CD4-positive, alpha-beta T cell treated with Interleukin-17A for 4 hours (primary cell): ENCODE results near the gene C2orf92.
"Not testable (repeated sequence)": the region's sequence is repeated elsewhere in the genome, so short reads cannot be mapped to it uniquely, and the experiment has no call there.

Experiments
- DNase-seq: peaks from one replicate; pipeline ENCODE4 v3.0.0-alpha.2; 2020; ENCODE audit warnings: mixed read lengths

C2orf92 gene

GRCh38 chr2:97695744-97696143 lies 26.2 kb downstream of the C2orf92 start:
- DNase-seq = no peak

DNA sequence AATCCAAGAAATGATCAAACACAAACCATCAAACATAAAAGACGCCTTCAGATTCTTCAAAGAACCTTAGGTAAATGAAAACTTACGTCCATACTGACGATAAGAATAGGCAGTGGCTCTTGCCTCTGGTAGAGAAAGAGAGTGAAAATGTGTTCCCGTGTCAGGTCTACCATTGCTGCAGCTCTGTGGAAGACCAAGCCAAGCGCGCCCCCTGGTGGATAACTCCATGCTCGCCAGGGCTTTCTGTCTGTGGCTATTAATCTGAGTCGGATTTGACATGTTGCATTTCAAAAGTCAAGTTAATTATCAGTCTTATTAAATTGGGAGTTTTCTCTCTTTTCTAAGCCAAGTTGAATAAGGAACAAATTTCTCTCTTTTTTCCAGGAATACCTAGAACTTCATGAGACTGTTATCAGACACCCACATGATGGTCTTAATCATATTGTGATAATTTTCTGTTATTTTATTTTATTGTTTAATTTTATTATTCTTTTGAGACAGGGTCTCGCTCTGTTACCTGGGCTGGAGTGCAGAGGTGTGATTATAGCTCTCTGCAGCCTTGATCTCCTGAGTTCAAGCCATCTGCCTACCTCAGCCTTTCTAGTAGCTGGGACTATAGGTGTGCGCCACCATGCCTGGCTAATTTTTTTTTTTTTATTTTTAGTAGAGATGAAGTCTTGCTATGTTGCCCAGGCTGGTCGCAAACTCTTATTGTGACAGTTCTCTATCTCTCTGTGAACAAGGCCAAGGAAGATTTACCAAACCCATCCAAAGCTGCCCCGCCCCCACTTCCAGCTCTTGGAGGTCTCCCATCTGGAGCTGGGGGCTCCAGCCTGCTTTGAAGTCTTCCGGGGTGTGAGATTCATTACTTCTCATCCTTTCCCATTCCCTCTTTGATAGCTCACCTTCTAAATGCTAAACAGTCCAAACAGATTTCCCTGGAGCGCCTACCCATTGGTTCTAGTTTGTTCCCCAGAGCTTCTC lies 28.0 kb downstream of the C2orf92 start:
- DNase-seq = peak; percentile 98

DNA sequence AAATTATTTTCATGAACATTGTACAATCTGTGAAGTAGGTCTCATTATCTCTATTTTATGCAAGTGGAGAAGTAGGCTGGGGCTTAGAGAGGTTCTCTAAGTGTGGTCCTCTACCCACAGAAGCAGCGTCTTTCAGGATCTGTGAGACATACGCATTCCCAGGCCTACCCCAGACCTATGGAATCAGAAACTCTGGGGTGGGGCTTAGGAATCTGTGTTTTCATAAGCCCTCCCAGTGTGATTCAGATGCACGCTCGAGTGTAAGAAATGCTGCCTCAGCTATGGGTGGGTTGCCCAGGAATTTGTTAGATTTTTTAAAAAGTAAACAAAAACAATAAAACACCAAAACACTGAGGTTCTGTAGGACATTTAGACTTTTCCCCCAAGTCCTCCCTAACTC lies 29.0 kb downstream of the C2orf92 start:
- DNase-seq = no peak

DNA sequence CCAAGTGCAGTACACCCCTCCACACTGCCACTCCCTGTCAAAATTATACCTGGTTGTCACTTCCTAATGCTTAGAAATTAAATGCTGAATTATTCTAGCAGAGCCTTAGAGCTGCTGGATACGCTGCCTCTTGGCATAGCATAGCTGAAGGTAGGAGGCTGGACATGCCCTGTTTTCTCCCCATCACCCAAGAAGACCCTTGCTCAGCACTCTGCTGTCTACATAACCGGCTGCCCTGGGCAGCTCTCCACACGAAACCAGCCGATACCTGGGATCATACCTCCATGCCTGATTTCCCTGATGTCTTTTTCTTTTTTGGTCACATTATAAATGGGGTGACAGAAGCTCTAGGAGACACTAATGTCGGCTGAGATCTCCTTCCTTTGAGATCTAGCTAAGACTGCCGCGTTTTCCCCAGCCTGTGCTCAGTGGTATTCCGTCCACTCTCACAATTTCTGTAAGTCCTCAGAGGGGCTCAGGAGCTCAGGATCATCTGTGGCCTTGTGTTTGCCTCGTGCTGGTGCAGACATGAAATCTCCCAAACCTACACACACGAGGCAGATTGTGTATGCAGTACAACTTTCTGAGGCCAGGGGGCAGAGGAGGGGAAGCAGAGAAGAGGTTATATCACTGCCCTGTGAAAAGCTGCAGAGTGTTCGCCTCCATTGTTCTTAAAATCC lies 30.4 kb downstream of the C2orf92 start:
- peak; percentile 73 for DNase-seq

- no peak for DNase-seq
These were observed 31.7 kb downstream of the C2orf92 start for GRCh38 chr2:97701186-97701585.

GRCh38 chr2:97701851-97702465 lies 32.4 kb downstream of the C2orf92 start:
- no peak for DNase-seq

GRCh38 chr2:97702731-97703470 lies 33.4 kb downstream of the C2orf92 start:
- DNase-seq = no peak

DNA sequence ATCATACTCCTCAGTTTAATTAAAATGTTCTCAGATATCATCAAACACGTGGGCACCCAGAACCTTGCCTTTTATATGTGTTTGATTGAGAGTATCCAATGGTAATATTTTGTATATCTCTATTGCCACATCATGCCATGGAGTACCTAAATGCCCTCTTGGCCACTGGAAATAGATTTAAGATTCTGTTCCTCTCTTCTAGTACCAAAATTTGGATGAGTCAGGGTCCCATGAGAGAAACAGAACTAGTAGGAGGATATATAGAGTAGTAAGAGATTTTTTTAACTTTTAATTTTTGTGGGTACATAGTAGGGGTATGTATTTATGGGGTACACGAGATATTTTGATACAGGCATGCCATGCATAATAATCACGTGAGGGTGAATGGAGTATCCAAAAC lies 34.2 kb downstream of the C2orf92 start:
- DNase-seq = no peak

GRCh38 chr2:97704989-97705388 lies 35.5 kb downstream of the C2orf92 start:
- no peak for DNase-seq

DNA sequence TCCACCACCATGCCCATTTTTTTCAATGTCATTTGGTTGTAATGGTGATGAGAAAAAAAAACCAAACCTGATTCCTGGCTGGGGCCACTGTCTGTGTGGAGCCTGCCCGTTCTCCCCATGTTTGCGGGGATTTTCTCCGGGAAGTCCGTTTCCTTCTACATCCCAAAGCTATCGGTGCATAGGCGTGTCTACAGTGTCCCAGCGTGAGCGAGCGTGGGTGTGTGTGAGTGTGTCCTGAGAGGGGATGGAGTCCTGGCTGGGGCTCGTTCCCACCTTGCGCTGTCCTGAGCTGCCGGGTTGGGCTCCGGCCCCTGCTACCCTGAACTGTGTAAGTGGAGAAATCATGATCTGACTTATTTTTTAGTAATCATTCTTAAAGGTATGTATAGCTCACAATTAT lies 36.6 kb downstream of the C2orf92 start:
- DNase-seq = no peak

GRCh38 chr2:97706708-97707345 lies 37.3 kb downstream of the C2orf92 start:
- no peak for DNase-seq

- no peak for DNase-seq
These were observed 38.0 kb downstream of the C2orf92 start for GRCh38 chr2:97707362-97708047.

DNA sequence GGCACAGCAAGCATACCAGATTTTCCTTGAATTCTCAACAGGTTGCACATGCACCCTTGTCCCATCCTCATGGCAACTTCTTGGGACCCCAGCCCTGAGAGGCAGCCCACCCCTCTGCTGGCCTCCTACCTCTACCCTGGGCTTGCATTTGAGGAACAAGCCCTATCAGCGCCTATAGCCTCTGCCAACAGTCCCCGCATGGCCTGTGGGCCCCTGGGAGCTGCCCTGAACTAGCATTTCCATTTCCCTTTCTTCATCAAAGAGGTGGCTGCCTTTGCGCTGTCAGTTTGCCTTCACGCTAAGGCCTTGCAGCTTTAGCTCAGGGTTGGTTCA lies 38.5 kb downstream of the C2orf92 start:
- DNase-seq = no peak

- DNase-seq = no peak
These were observed 39.1 kb downstream of the C2orf92 start for GRCh38 chr2:97708608-97709007.

DNA sequence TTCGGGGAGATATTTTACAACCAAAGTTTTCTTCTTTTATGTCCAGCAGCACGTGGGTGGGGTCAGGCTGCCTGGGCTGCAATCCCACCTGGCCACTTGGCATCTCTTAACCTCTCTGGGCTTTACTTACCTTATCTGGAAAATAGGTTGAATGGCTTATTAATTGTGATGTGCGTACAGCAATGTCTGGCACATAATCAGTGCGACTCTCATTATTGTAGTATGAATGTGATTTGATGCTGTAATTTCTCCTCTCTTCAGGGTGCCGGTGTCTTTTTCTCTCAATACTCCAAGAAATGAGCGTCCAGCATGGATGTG lies 41.8 kb downstream of the C2orf92 start:
- DNase-seq = no peak

DNA sequence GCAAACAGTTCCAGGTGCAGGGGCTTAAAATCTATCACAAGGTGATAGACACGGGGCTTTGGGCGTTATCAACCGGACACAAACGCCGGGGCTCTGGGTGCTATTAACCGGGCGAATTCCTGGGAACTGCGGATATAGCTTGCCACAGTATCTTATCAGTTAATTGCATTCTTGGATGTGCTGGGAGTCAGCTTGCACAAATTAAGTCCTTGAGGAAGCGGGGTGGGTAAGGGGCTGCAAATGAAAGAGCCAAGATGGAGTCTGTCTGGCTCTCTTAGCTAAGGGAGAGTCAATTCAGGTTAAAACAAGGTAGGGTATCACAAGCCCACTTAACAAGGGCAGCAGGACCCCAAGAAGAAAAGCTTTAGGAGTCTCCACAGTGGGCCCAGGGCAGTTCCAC lies 42.7 kb downstream of the C2orf92 start:
- DNase-seq = not testable (repeated sequence)

DNA sequence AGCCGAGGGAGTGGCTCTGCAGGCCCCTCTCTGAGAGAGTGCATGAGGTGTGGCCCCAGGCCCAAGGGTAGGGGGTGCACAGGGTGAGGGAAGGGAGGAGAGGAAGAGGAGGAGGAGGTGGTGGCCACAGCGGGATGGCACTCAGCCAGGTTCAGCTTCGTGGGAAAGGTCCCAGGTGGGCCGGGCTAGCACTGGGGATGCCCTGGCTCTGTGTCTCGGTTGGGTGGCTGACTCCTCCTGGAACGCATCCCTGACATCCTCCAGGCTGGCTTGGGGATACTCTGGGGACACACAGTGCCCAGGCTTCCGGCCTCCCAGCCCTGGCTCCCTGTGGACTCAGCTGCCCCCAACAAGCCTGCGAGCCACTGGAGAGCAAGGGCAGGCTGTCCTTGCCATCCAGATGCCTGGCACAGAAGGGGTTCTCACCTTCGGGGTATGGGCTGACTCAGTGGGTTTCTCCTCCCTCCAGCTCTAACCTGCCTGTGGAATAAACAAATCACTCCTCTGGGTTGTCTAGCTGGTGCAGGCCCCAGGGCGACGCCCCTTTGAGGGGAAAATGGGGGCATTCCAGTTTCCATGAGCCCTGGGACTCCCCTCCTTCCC lies 43.3 kb downstream of the C2orf92 start:
- DNase-seq = peak; percentile 45

DNA sequence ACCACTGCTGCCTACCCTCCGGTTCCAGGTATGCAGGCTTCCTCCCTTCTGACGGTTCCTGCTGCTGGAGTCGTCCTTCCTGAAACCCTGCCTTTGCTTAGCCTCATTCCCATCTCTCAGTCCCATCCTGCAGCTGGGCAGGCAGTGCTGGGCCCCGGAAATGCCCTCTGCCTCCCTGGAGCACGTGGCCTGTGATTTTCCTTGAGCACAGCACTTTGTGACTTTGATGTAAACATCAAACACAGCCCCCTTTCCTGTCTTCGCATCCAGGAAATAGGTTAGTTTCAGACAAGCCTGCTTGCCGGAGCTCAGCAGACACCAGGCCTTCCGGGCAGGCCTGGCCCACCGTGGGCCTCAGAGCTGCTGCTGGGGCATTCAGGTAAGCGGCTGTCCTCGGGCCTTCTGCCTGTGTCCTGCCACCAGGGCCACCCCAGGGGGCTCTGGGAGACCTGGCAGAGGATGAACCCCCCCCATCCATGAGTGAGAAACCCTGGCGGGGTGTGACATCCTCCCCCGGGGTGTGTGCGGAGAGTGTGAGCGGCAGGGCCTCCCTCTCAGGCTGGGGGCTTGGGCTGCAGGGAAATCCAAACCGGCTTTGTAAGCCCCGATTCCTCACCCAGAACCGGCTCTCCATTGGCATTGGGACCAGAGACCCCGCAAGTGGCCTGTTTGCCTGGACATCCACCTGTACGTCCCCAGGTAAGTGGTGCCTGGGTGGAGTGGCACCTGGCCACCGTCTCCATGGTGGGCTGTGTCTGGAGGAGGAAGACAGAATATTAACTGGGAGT lies 44.0 kb downstream of the C2orf92 start, which contains the start of gene ZAP70:
TSS of gene ZAP70 (plus strand) at position 281 of the 788 bp plus-strand sequence. CDS start 10,461 bp downstream, outside the sequence.
- peak; percentile 76 for DNase-seq

DNA sequence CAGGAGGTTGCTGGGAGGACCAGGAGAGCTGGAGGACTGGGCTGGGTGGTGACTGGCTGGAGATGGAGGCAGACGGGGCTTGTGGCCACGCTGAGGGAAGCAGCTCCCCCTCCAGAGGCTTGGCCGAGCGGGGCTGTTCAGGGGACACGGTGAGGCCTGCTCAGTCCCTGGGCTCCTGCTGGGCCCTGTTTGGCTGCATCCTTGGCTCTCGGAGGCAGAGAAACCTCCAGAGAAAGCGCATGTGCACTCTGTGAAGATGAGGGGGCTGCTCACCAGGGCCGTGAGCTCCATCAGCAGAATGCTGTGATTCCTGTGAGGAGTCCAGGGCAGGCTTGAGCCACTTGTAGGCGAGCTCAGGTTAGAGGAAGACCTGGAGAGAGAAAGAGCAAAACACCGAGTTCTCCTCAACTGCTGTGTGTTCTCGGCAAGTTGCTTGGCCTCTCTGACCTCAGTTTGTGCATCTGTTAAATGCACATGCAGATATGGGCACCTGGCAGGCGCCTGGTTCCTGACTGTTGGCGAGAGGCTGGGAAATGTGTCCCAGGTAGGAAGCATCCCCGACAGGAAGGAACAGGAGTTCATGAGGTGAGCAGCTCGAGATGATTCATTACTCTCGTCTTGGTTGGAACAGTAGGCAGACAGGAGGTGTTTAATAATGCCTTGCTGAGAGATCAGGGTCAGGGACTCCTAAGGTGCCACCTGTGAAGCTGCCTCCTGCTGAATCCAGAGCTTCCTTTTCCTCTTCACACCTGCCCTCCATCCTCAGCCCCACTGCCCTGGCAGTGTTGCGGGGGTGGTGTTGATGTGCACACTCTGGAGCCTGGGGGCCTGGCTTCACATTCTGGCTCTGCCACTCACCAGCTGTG lies 44.8 kb downstream of the C2orf92 start:
- DNase-seq = peak; percentile 48
